ENCODE data around the gene DRD4.

The DRD4 gene

GRCh38 chr11:636511-637332, at the start of gene DRD4:
Gene DRD4, plus strand, starts transcription at chr11:637269. Its CDS starts 36 bp downstream, at chr11:637305.
- no peak for DNase-seq

- DNase-seq = no peak
Observed at GRCh38 chr11:587546-587945, 49.5 kb upstream of the DRD4 start.

DNA sequence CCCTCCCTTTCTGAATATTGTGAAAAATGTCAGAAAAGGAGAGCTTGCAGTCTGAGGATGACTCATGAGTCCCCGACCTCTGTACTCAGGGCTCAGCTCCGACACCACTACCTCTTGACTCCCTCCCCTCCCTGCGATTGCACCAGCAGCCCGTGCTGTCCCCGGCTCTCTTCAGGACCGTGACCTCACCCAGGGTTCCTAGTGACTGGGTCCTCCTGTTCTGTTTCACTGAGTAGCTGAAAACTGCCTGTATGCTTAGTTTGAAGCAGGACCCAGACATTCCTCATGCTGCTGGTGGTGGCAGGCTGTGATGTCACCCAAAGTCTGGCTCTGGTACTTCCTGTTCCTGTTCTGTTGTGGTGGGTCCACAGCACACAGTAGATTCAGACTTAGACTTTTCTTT, 49.1 kb upstream of the DRD4 start:
- DNase-seq = peak; percentile 71

DNA sequence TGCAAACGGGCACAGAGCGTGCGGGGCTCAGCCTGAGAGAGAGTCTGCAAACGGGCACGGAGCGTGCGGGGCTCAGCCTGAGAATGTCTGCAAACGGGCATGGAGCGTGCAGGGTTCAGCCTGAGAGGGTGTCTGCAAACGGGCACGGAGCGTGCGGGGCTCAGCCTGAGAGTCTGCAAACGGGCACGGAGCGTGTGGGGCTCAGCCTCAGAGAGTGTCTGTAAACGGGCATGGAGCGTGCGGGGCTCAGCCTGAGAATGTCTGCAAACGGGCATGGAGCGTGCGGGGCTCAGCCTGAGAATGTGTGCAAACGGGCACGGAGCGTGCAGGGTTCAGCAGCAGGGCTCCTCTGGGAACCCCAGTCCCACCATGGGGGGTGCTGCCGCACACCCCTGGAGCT, 47.3 kb upstream of the DRD4 start:
- no peak for DNase-seq

DNA sequence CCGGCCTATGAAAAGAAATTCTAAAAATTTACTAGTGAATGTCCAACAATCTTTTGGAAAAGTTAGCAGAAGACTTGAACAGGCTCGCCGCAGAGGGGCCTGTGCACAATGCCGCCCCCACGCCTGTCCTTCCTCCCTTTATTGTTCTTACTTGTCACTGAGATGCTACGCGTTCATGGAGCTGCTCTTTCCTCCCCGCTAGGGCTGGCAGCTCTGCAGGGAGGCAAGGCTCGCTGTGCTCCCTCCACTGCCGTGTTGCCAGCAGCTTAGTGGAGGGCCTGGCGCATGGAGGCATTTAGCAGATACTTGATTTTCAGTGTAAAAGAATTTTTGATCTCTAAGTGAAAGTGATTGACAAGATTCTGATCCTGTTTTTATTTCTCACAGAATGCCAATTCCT, 46.1 kb upstream of the DRD4 start:
- DNase-seq = no peak

DNA sequence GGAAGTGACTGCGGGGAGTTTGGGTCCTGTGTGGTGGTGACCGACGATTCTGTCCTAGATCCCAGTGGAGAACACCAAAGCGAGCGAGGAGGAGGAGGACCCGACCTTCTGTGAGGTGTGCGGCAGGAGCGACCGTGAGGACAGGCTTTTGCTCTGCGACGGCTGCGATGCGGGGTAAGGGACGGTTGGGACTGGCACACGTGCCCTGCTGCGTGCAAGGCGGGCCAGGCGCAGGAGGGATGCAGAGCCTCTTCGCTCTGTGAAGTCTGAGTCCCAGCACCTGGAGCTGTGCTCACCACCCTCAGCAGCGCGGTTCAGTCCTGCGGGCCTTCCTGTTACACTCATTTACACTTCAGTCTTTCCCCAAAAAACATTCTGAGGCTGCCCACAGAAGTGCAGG, 44.6 kb upstream of the DRD4 start:
- no peak for DNase-seq

- no peak for DNase-seq
Observed at GRCh38 chr11:592918-593317, 44.2 kb upstream of the DRD4 start.

DNA sequence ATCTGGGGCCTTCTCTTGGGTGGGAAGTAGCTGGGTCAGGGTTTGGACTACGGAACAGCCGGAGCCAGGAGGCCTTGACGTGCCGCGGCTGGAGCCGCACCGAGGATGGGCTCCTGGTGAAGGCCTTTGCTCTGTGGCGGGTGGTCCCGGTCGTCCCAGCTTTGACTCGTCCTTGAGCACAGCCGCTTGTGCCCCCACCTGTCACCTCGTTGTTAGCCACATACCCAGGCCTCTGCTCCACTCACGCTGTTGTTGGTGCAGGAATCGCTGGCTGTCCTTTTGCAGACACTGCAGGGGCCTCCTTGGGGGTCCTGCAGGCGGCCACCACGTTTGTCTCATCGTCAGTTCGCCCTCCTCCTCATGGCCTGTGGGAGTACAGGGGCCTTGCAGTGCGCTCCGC, 43.7 kb upstream of the DRD4 start:
- no peak for DNase-seq

GRCh38 chr11:595400-595799, 41.7 kb upstream of the DRD4 start:
- DNase-seq = no peak

DNA sequence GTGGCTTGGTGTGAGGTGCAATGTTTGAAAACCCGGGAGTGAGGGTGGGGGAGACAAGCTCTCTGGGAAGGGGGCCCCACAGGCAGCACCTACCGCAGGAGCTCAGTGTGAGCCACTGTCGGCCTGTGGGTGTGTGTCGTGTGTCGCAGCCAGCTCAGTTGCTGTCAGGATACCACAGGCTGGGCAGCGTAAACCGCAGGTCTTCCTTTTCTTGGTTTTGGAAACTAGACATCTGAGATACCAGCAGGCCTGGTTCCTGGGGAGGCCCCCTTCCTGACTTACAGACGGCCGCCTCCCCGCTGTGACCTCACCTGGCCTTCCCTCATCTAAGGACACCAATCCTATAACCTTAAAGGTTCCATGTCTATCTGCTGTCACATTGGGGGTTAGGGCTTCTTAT, 40.7 kb upstream of the DRD4 start:
- no peak for DNase-seq

DNA sequence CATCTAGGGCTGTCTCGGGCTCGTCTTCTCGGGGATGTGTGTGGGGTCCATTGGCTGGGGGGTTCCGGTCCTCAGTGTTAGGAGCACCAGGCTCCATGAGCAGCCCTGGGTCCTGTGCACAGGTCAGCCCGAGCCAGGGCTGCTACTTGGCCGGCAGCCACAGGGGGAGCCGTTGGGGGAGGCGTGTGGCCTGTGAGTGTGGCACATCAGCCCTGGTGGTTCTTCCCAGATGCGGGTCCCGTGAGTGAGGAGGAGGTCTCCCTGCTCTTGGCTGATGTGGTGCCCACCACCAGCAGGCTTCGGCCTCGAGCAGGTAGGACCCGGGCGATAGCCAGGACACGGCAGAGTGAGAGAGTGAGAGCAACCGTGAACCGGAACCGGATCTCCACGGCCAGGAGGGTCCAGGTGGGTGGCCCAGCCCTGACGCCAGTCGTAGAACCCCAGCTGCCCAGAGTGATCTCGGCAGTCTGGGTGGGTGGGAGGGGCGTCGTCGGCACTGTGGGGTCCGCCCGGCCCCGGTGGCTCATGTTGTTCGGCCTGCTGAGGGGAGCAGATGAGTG, 39.8 kb upstream of the DRD4 start:
- DNase-seq = no peak

GRCh38 chr11:598005-598680, 38.9 kb upstream of the DRD4 start:
- DNase-seq = no peak

- no peak for DNase-seq
Observed at GRCh38 chr11:601573-602245, 35.4 kb upstream of the DRD4 start.

DNA sequence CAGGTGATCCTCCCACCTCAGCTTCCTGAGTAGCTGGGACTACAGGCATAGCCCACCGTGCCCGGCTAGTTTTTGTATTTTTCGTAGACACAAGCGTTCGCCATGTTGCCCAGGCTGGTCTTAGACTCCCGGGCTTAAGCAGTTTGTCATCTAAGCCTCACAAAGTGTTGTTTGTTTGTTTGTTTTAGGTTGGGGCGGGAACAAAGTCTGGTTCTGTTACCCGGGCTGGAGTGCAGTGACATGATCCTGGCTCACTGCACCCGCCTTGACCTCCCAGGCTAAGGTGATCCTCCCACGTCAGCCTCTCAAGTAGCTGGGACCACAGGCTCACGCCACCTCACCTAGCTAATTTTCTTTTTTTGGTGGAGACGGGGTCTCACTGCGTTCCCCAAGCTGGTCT, 33.9 kb upstream of the DRD4 start:
- no peak for DNase-seq

GRCh38 chr11:605286-606129, 31.6 kb upstream of the DRD4 start:
- no peak for DNase-seq

GRCh38 chr11:606245-606644, 30.8 kb upstream of the DRD4 start:
- DNase-seq = no peak

- no peak for DNase-seq
Observed at GRCh38 chr11:607020-607780, 29.9 kb upstream of the DRD4 start.

DNA sequence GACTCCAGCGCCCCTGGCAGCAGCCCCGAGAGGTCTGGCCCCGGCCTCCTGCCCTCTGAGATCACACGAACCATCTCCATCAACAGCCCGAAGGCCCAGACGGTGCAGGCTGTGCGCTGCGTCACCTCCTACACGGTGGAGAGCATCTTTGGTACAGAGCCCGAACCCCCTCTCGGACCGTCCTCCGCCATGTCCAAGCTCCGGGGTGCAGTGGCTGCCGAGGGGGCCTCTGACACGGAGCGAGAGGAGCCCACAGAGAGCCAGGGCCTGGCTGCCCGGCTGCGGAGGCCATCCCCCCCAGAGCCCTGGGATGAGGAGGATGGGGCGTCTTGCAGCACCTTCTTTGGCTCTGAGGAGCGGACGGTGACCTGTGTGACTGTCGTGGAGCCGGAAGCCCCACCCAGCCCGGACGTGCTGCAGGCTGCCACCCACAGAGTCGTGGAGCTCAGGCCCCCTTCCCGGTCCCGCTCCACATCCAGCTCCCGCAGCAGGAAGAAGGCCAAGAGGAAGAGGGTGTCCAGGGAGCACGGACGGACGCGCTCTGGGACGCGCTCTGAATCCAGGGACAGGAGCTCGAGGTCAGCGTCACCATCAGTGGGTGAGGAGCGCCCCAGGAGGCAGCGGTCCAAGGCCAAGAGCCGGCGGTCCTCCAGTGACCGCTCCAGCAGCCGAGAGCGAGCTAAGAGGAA, 29.0 kb upstream of the DRD4 start:
- DNase-seq = no peak

DNA sequence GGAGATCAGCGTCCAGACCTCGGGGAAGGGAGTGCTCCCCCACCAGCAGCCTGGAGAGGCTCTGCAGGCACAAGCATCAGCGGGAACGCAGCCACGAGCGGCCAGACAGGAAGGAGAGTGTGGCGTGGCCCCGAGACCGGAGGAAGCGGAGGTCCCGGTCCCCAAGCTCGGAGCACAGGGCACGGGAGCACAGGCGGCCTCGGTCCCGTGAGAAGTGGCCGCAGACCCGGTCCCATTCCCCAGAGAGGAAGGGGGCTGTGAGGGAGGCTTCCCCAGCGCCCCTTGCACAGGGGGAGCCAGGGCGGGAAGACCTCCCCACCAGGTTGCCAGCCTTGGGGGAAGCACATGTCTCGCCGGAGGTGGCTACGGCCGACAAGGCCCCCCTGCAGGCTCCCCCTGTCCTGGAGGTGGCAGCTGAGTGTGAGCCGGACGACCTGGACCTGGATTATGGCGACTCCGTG, 28.2 kb upstream of the DRD4 start:
- no peak for DNase-seq

DNA sequence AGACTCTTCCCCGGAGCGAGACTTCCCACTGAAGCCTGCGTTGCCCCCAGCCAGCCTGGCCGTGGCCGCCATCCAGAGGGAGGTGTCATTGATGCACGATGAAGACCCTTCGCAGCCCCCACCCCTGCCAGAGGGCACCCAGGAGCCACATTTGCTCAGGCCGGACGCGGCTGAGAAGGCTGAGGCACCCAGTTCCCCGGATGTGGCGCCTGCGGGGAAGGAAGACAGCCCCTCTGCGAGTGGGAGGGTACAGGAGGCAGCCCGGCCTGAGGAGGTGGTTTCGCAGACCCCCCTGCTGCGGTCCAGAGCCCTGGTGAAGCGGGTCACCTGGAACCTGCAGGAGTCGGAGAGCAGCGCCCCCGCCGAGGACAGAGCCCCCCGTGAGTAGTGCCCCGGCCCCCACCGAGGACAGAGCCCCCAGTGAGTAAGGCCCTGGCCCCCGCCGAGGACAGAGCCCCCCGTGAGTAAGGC, 27.7 kb upstream of the DRD4 start:
- no peak for DNase-seq
